NCI-H128 (cell line): Measurements from ENCODE around the gene KRT14.

Experiments used
- DNase-seq: peaks from one replicate; lab custom pipeline; 2025; ENCODE audit not compliant: unreplicated experiment; lab: John Stamatoyannopoulos, UW

KRT14 gene

DNA sequence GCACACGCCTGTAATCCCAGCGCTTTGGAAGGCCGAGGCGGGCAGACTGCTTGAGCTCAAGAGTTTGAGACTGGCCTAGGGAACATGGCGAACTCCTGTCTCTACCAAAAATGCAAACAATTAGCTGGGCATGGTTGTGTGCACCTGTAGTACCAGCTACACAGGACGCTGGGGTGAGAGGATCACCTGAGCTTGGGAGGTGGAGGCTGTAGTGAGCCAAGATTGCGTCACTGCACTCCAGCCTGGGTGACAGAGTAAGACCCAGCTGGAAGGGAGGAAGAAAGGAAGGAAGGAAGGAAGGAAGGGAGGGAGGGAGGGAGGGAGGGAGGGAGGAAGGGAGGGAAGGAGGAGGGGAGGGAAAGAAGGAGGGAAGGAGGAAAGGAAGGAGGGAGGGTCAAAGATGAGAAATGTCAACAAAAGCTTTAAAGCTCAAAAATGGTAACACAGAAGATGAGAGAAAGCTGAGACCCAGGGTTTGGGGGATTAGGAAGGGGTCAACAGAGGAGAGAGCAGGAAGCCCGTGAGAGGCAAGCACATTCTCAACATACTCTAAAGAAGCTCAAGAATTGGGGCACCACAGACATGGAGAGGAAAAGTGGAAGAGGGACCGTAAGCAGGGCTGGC, 53.6 kb downstream of the KRT14 start:
- no peak for DNase-seq
